DMS79 treated with DMSO at 0.1 percent for 48 hours (cell line): ENCODE results near the gene TNRC18.
"Not testable (repeated sequence)": the region's sequence is repeated elsewhere in the genome, so short reads cannot be mapped to it uniquely, and the experiment has no call there.

Experiments
- DNase-seq: peaks from one replicate; lab custom pipeline; 2025; lab: John Stamatoyannopoulos, UW

TNRC18 gene

DNA sequence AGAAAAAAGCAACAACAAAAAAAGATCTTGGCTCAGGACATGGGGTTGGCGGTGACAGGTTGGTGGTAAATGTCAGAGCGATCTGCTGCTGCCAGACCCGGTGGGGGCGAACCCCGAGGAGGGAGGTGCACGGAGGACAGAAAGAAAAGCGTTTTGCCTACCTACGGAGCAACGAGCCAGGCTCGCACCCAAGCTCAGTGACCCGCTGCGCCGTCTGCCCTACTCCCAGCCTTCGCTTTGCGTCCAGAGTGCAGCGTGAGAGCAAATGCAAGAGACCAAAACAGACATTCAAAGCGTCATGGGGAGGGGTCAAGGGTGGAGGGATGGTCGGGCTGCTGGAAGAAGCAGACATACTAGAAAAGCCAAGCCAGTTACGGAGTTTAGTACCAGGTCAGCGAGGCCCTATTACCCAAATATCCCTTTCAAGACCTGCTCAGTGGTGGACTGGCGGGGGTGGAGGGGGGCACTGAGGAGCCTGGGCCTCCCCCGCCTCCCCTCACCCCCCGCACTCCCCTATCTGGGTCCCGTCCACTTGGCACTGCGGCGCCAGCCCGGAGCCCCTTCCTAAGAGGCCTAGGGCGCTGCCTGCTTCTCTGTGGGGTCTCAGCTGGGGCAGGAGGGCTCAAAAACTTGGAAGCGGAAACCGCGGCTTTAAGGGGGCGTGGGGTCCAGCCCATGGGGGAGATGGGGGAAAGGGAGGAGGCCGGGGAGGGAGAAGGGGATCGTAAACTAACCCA lies 74.0 kb downstream of the TNRC18 start:
- DNase-seq: no peak

- no peak for DNase-seq
Measured at GRCh38 chr7:5349005-5349380, 74.6 kb downstream of the TNRC18 start.

- no peak for DNase-seq
Measured at GRCh38 chr7:5348134-5349004, 75.3 kb downstream of the TNRC18 start.

- DNase-seq: no peak
Measured at GRCh38 chr7:5345671-5346070, 78.0 kb downstream of the TNRC18 start.

DNA sequence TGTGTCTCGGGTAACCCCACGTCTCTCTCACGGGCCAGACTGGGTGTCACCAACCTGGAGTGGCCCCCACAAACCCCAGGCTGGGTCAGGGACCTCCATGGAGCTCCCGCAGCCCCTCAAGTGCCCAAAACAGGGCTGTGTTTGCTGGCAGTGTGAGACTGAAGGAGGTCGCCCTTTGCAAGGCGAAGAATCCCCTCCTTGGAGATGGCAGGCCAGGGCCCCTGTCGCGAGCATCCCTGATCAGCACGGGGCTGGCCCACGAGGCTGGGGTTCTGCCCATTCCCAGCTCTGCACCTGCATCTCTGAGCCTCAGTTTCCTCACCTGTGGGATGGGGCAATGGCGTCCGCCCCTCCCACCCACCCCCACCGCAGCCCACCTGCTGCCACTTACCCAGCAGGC lies 78.5 kb downstream of the TNRC18 start:
- DNase-seq: no peak

DNA sequence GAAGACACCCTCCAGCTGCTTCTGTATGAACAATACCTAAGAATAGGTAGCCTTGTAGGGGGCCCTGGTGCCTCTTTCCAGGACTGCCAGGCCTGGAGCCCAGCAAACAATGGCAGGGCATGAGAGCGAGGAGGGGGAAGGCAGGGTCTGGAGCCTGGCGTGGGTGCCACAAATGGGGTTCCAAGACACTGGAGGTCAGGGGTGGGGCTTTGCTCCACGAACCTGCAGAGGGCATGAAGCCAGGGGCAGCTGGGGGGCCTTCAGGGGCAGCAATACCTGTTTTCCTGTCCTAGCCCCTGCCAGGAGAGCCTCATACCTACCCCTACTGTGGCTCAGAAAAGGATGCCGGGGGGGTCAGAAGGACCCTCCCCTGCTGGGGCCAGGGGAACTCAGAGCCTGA lies 79.3 kb downstream of the TNRC18 start:
- DNase-seq: no peak

DNA sequence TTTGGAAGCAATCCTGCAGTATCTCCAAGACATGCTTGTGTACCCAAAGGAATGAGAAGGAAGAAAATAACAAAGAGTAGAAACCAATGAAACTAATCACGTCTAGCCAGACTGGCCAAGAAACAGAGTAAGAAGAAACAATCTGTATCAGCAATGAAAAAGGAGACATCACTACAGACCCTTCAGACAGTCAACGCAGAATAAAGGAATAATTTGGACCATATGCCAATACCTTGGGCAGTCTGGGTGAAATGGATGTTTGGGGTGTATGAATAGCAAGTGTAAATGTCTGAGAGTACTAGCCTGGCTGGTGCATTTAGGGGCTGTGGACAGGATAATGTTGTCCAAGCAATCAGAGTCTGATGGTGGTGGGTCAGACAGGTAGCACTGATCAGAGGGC lies 79.8 kb downstream of the TNRC18 start:
- no peak for DNase-seq

DNA sequence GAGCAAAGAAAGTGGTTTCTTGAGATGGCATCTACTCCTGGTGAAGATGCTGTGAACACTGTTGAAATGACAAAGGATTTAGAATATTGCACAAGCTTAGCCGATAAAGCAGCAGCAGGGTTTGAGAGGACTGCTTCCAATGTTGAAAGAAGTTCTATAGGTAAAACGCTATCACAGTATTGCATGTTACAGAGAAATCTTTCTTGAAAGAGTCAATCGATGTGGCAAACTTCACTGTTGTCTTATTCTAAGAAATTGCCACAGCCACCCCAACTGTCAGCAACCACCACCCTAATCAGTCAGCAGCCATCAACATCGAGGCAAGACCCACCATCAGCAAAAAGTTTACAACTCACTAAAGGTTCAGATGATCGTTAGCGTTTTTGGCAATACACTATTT lies 81.0 kb downstream of the TNRC18 start:
- DNase-seq: no peak

DNA sequence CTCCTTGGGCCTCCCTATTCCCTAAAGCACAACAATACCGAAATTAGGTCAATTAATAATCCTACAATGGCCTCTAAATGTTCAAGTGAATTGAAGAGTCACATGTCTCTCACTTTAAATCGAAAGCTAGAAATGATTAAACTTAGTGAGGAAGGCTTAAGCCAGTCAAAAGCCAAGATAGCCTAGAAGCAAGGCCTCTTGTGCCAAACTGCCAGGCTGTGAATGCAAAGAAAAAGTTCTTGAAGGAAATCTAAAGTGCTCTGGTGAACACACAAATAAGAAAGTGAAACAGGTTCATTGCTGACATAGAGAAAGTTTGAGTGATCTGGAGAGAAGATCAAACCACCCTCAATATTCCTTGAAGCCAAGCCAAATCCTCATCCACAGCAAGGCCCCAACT lies 83.7 kb downstream of the TNRC18 start:
- no peak for DNase-seq

DNA sequence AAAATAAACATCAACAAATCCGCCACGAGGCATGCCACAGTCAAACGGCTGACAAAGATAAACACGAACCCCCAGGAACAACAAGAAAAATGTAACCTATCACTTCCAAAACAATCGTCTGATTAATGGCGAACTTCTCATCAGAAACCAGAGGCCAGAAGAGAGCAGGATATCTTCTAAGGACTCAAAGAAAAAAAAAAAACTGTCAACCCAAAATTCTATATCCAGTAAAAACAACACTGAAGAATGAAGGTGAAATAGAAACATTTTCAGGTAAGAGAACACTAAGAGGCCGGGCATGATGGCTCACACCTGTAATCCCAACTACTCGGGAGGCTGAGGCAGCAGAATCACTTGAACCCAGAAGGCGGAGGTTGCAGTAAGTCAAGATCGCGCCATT lies 86.6 kb downstream of the TNRC18 start:
- no peak for DNase-seq

GRCh38 chr7:5334671-5335070 lies 89.0 kb downstream of the TNRC18 start:
- no peak for DNase-seq

GRCh38 chr7:5333121-5334045 lies 90.3 kb downstream of the TNRC18 start:
- DNase-seq: no peak

GRCh38 chr7:5332579-5332978 lies 91.1 kb downstream of the TNRC18 start:
- DNase-seq: no peak

GRCh38 chr7:5330288-5330687 lies 93.3 kb downstream of the TNRC18 start:
- no peak for DNase-seq

- DNase-seq: no peak
Measured at GRCh38 chr7:5324961-5325360, 98.7 kb downstream of the TNRC18 start.

DNA sequence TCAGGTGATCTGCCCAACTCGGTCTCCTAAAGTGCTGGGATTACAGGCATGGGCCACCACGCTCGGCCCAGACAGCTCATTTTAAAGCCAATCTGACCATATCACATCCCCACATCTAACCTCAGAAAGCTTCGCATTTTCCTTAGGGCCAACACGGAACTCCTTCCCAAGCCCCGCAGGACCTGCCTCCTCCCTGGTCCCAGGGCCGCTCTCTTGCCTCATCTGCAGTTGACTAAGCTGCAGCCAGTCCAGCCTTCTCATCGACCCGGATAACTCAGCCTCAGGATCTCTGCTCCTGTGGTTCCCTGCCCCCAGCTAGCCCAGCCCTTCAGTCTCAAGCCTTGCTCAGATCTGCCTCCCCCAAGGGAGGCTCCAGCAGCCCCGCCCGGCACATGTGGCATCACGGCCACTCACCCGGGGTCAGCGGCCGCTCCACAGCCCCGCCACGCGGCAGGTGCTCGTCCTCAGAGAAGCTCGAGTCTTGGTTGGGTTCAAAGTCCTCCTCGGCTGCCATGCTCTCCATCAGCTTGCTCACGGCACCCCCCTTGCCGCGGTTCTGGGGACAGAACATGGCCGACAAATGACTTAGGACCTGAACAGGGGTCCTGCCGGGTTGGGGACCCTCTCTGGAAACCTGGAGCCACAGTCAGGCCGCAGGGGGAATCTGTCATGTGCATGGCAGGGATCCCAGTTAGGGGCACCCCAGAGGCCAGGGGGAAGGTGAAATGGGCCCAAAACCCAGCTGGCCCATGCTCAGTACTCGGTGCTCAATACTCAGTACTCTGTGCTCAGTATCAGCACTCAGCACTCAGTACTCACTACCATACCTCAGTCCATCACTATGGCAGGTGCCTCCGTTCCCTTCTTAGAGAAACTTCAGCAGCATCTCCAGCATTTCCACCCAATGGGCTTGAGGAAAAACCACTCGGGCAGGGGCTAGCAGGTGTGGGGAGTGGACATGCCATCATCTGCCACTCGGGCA lies 99.5 kb downstream of the TNRC18 start:
- not testable (repeated sequence) for DNase-seq

GRCh38 chr7:5322621-5323410 lies 100.8 kb downstream of the TNRC18 start:
- DNase-seq: no peak

- no peak for DNase-seq
Measured at GRCh38 chr7:5320802-5321396, 102.7 kb downstream of the TNRC18 start.

DNA sequence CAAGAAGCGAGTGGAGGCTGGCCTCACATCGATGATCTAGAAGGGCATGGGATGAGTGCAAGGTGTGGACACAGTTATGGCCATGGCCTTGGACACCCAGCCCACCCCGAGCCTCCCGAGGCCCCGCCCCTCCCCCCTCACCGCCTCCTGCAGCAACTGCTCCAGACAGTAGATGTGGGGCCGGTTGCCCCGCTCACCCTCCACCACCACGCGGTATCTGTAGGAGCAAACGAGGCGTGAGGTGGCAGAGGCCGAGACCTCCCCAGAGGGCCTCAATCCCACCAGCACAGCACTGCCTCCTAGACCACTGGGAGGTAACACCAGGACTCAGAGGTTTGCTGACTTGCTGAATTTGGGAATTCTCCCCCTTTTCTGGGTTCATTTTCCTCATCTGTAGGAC lies 103.2 kb downstream of the TNRC18 start:
- no peak for DNase-seq

DNA sequence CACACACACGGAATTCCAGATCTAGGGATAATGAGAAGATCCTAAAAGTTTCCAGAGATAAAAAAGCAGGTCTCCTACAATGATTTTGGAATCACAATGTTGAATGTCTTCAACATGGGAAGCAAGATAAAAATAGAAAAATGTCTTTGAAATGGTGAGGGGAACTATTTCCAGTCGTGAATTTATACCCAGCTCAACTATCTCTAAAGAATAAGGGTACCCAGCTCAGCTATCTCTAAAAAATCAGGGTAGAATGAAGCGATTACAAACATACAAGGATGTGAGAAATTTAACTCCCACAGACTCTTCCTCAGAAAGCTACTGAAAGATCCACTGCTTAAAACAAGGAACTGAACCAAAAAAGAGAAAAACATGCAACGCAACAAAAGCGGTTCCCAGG lies 105.0 kb downstream of the TNRC18 start:
- not testable (repeated sequence) for DNase-seq
